Body of pancreas (tissue), 4 donors: ENCODE results near the gene AIM2.
A peak's percentile ranks its signal among the peaks of the same experiment; 100 is the strongest.

Source experiments
- POLR2A ChIP-seq, 3 donors: fragments of 450-650 bp; IDR thresholded peaks; one replicate each; pipeline ENCODE4 v1.6.1; 2016; ENCODE audit warnings: antibody characterized with exemption in 3 of 3, mild to moderate bottlenecking in 2 of 3
- TF ChIP-seq, protein P1 (sequence below), 7 experiments: fragments of 450-650 bp in 4 of 7; fragments of 200-600 bp in 3 of 7; sonication (generic) in 3 of 7; IDR thresholded peaks; one replicate each; pipeline ENCODE4 v1.5.1; 2016 to 2019; ENCODE audit warnings: antibody characterized with exemption in 7 of 7

- TF ChIP-seq, protein P1, sequence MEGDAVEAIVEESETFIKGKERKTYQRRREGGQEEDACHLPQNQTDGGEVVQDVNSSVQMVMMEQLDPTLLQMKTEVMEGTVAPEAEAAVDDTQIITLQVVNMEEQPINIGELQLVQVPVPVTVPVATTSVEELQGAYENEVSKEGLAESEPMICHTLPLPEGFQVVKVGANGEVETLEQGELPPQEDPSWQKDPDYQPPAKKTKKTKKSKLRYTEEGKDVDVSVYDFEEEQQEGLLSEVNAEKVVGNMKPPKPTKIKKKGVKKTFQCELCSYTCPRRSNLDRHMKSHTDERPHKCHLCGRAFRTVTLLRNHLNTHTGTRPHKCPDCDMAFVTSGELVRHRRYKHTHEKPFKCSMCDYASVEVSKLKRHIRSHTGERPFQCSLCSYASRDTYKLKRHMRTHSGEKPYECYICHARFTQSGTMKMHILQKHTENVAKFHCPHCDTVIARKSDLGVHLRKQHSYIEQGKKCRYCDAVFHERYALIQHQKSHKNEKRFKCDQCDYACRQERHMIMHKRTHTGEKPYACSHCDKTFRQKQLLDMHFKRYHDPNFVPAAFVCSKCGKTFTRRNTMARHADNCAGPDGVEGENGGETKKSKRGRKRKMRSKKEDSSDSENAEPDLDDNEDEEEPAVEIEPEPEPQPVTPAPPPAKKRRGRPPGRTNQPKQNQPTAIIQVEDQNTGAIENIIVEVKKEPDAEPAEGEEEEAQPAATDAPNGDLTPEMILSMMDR (IDR thresholded peaks at IDR 0.05) = peak in 6 of 7 experiments; percentile 16 to 50 (median 28)
- no peak for TF ChIP-seq POLR2A (IDR thresholded peaks at IDR 0.05)
Observed at GRCh38 chr1:159089184-159089791, 12.7 kb upstream of the AIM2 start.
